HCT116 (cell line): ENCODE measurements around the gene DIPK1A. TPM values are rescaled to one million over a fixed set of nuclear protein-coding genes. Genes with fewer than 3 reads are reported as not detected.
A peak's percentile ranks its signal among the peaks of the same experiment; 100 is the strongest.

Experiments
- ATAC-seq: fragments of 200-7000 bp; cut with Tn5 transposase; 2 replicates; pipeline ENCODE4 v1.9.1; 2020; ENCODE audit warnings: mild to moderate bottlenecking, moderate library complexity
- BruUV-seq: library from RNA; stranded (reverse); fragments of 400-500 nt; replicated peaks from 2 replicates; lab custom pipeline; 2021; lab: Mats Ljungman, UMichigan
- CTCF ChIA-PET: fragments of 300-600 bp; sonication (Branson Sonifier 250); formaldehyde crosslinking; loops from one replicate; lab custom pipeline; 2021; ENCODE audit warnings: antibody characterized with exemption; lab: Charles Lee
- POLR2A ChIA-PET: fragments of 300-600, 350-600 bp; sonication (Branson Sonifier 250); formaldehyde crosslinking; loops from one replicate; lab custom pipeline; 2021; ENCODE audit warnings: antibody characterized with exemption; lab: Charles Lee
- RAD21 ChIA-PET, 2 experiments: fragments of 300-600 bp; sonication (Branson Sonifier 250); formaldehyde crosslinking; loops; one replicate each; lab custom pipeline; 2023; ENCODE audit warnings: low total read pairs in 2 of 2; ENCODE audit not compliant: uncharacterized antibody in 2 of 2, unreplicated experiment in 2 of 2, low non-redundant PET in 1 of 2; lab: Charles Lee
- DNase-seq: peaks from one replicate; pipeline ENCODE4 v3.0.0-alpha.2; 2010; ENCODE audit warnings: low read depth, low spot score
- H2AFZ ChIP-seq: fragments of 200-600 bp; shearing (Covaris generic), sonication (generic); 2 replicates; pipeline ENCODE4 v1.6.1; 2017; ENCODE audit warnings: low read depth, mixed run types, mixed read lengths, antibody characterized with exemption, low read length; ENCODE audit not compliant: poor library complexity, severe bottlenecking
- H3K27ac ChIP-seq: 2 replicates; pipeline ENCODE4 v1.5.1; 2012; ENCODE audit warnings: low read depth, low read length
- H3K27me3 ChIP-seq: fragments of 200-600 bp; sonication (generic); 2 replicates; pipeline ENCODE4 v1.6.1; 2016; ENCODE audit warnings: mixed run types, low read length, mixed read lengths; ENCODE audit not compliant: insufficient read depth
- H3K36me3 ChIP-seq, 2 experiments: fragments of 200-500 bp in 1 of 2; fragments of 200-600 bp in 1 of 2; sonication (Bioruptor generic) in 1 of 2; sonication (generic) in 1 of 2; 2 replicates each; pipeline versions ENCODE4 v1.5.1 to v1.6.1; 2014 to 2016; ENCODE audit warnings: low read length in 2 of 2, inconsistent platforms in 1 of 2, mixed read lengths in 1 of 2, mixed run types in 1 of 2; ENCODE audit not compliant: insufficient read depth in 2 of 2, control insufficient read depth in 1 of 2
- H3K4me1 ChIP-seq, 2 experiments: fragments of 200-600 bp in 1 of 2; sonication (generic) in 1 of 2; 2 replicates each; pipeline versions ENCODE4 v1.5.1 to v1.6.1; 2012 to 2017; ENCODE audit warnings: low read length in 2 of 2, inconsistent platforms in 1 of 2, mild to moderate bottlenecking in 1 of 2, mixed read lengths in 1 of 2, mixed run types in 1 of 2, moderate library complexity in 1 of 2; ENCODE audit not compliant: insufficient read depth in 2 of 2, control insufficient read depth in 1 of 2
- H3K4me2 ChIP-seq: fragments of 200-600 bp; sonication (generic); 2 replicates; pipeline ENCODE4 v1.6.1; 2017; ENCODE audit warnings: mixed run types, low read length, mixed read lengths
- H3K4me3 ChIP-seq, 2 experiments: fragments of 200-600 bp in 1 of 2; sonication (generic) in 1 of 2; replicated peaks in 1 of 2; 2 replicates each; pipeline ENCODE4 v1.5.1; 2011 to 2016; ENCODE audit warnings: low read length in 2 of 2, control low read depth in 1 of 2, low read depth in 1 of 2, mild to moderate bottlenecking in 1 of 2, mixed read lengths in 1 of 2, mixed run types in 1 of 2
- H3K79me2 ChIP-seq: fragments of 200-600 bp; sonication (generic); 2 replicates; pipeline ENCODE4 v1.6.1; 2017; ENCODE audit warnings: mild to moderate bottlenecking, mixed run types, low read length, moderate library complexity, mixed read lengths; ENCODE audit not compliant: insufficient read depth
- H3K9ac ChIP-seq: fragments of 200-600 bp; sonication (generic); 2 replicates; pipeline ENCODE4 v1.6.1; 2016; ENCODE audit warnings: low read length, mixed read lengths
- H3K9me2 ChIP-seq: fragments of 200-600 bp; sonication (generic), shearing (Covaris generic); 2 replicates; pipeline ENCODE4 v1.6.1; 2017; ENCODE audit warnings: mixed run types, mild to moderate bottlenecking, moderate library complexity; ENCODE audit not compliant: insufficient read depth
- H3K9me3 ChIP-seq, 2 experiments: fragments of 200-500 bp in 1 of 2; fragments of 200-600 bp in 1 of 2; sonication (Bioruptor generic) in 1 of 2; sonication (generic) in 1 of 2; 2 replicates each; pipeline ENCODE4 v1.6.1; 2014 to 2017; ENCODE audit warnings: low read length in 2 of 2, mixed read lengths in 2 of 2, inconsistent platforms in 1 of 2, low read depth in 1 of 2, mild to moderate bottlenecking in 1 of 2, mixed run types in 1 of 2, moderate library complexity in 1 of 2; ENCODE audit not compliant: control insufficient read depth in 1 of 2, insufficient read depth in 1 of 2
- H4K20me1 ChIP-seq: fragments of 200-600 bp; sonication (generic), shearing (Covaris generic); 2 replicates; pipeline ENCODE4 v1.6.1; 2017; ENCODE audit warnings: mixed run types, mild to moderate bottlenecking, moderate library complexity; ENCODE audit not compliant: insufficient read depth
- CBX3 ChIP-seq: IDR thresholded peaks from 2 replicates; pipeline ENCODE4 v1.6.1; 2012; ENCODE audit warnings: low read depth
- CEBPB ChIP-seq: IDR thresholded peaks from 2 replicates; pipeline ENCODE4 v1.6.1; 2012; ENCODE audit warnings: low read depth
- JUND ChIP-seq: IDR thresholded peaks from 2 replicates; pipeline ENCODE4 v1.6.1; 2012
- POLR2A ChIP-seq: IDR thresholded peaks from 2 replicates; pipeline ENCODE4 v1.7.0; 2011; ENCODE audit warnings: borderline replicate concordance; ENCODE audit not compliant: insufficient read depth, insufficient read length; ENCODE audit errors: extremely low read depth
- RAD21 ChIP-seq: IDR thresholded peaks from 2 replicates; pipeline ENCODE4 v1.6.1; 2012; ENCODE audit warnings: low read depth, mild to moderate bottlenecking
- SIN3A ChIP-seq: IDR thresholded peaks from 2 replicates; pipeline ENCODE4 v1.6.1; 2012; ENCODE audit warnings: low read depth
- ZFX ChIP-seq: fragments of 450-650 bp; IDR thresholded peaks from 2 replicates; pipeline ENCODE4 v1.6.1; 2017
- intact Hi-C: fragments of 100-400 bp; cut with micrococcal nuclease; formaldehyde crosslinking; loops from 2 replicates; pipeline ENCODE4 v1.10.0; 2022
- total RNA-seq: library from RNA; stranded (reverse); gene quantifications from one replicate; pipeline ENCODE4 v1.2.1, GENCODE V29; 2021; ENCODE audit not compliant: unreplicated experiment

The DIPK1A gene
- total RNA-seq, 1 experiment from 2014 or later = 4.3 TPM

- Histone ChIP-seq H3K27ac (no peak overlapping the region), H3K4me1 (no peaks in the 10 kb centered on the region), H4K20me1 (no peaks in the 10 kb centered on the region), H3K79me2 (no peaks in the 10 kb centered on the region), H3K27me3 (no peaks in the 10 kb centered on the region), H3K9me3 (no peaks in the 10 kb centered on the region), H3K9me2 (no peaks in the 10 kb centered on the region), H2AFZ (no peak overlapping the region), H3K9ac (no peak overlapping the region), H3K4me2 (no peak overlapping the region), H3K36me3 (no peaks in the 10 kb centered on the region), H3K4me3 (no peak overlapping the region)
- intact Hi-C loops = no loop called here
- ChIA-PET CTCF (interaction anchor here (0.8 kb wide), 1 partner anchor 92 kb away, joined by 3 read pairs; no protein-coding TSS in a partner anchor), POLR2A (no interaction called here), RAD21 (no interaction called here)
- TF ChIP-seq CEBPB (no peak), ZFX (0 out of 2 replicates have a peak, but pooled peaks have one; percentile 2), POLR2A (no peak), CBX3 (no peak), JUND (no peak)
- BruUV-seq = no TSS peak
- no peak for DNase-seq
- ATAC-seq = no peak
These were observed 59.4 kb downstream of the DIPK1A start for GRCh38 chr1:92901699-92902405.

GRCh38 chr1:92901126-92901525, 60.1 kb downstream of the DIPK1A start:
- no peaks in the 10 kb centered on the region for H3K79me2 ChIP-seq
- H2AFZ ChIP-seq = no peak overlapping the region
- no peak overlapping the region for H3K27ac ChIP-seq
- no peaks in the 10 kb centered on the region for H3K27me3 ChIP-seq
- no peak overlapping the region for H3K4me2 ChIP-seq
- no peaks in the 10 kb centered on the region for H3K9me3 ChIP-seq
- ATAC-seq (no peak), DNase-seq (no peak)
- H3K4me1 ChIP-seq = no peaks in the 10 kb centered on the region
- H3K9ac ChIP-seq = no peak overlapping the region
- TF ChIP-seq SIN3A (no peak), RAD21 (no peak)
- no TSS peak for BruUV-seq
- no peak overlapping the region for H3K4me3 ChIP-seq
- RAD21 ChIA-PET = no interaction called here
- H3K9me2 ChIP-seq = no peaks in the 10 kb centered on the region
- POLR2A ChIA-PET = no interaction called here
- CTCF ChIA-PET = no interaction called here
- intact Hi-C loops = no loop called here
- H3K36me3 ChIP-seq = no peaks in the 10 kb centered on the region
- H4K20me1 ChIP-seq = no peaks in the 10 kb centered on the region
